UCSD-AML1 (cell line): ENCODE results near the gene PRXL2C.

Experiments
- DNase-seq: peaks from one replicate; lab custom pipeline; 2025; ENCODE audit not compliant: unreplicated experiment; lab: John Stamatoyannopoulos, UW

The PRXL2C gene

DNA sequence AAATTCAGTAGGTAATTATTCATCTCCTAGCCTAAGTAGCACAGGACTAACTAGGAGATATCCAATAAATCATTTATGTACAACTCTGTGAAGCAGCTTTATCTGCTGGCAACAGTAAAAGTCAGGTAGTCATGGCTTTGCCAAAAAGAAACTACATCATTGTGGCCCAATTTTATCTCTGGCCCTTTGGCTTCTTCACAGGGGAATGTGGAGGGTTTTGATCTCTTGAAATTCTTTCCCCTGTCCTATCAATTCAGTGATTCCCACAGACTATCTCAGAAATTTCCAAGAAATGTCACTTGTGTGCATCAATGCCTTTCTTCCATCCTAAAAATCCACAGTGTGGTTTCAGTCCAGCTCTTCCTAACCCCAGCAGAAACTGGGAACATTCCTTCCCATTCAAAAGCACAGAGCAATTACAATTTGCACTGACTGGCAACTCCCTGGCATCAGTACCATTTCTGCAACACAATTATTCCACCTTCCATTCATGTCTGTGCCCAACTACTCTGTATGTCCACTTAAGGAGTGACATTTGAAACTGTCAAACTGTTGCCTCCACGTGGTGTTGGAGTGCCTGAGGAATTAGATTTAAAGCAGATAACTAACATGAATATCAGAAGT lies 42.0 kb downstream of the PRXL2C start:
- no peak for DNase-seq

DNA sequence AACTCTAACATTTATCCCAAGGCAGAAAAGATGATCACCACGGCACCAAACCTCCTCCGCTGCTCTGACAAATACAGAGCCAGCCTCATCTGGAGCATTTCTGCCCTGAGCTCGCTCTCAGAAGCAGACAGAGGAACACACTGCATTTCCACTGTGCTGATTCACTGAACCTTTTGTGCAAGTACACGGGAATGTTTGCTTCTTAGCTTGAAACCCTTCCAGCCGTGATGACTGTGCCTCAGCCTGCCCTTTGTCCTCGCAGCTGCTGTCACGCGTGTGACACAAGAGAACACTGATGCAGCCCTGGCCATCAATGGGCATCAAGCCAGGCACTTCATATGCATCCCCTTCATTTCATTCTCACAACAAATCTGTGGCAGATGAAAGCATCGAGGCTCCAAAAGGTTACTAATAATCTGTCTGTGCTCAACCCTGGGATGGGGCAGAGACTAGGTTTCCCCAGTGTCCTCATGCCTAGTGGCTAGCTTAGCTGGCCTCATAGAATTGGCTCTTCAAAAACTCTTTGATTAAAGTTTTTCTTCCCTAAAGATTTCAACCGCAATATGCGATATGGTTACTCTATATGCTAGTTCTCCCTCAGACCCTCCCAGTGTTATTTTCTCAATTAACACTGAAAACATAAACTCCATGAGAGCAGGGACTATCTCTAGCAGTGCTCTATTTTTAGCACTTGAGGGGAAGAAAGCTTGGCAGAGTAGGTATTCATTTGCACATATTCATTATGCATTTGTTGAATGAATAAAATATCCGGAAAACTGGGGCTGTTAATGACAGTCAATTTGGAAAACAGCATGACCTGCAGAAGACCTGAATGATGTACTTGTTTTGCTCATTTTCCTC lies 42.8 kb downstream of the PRXL2C start:
- no peak for DNase-seq

DNA sequence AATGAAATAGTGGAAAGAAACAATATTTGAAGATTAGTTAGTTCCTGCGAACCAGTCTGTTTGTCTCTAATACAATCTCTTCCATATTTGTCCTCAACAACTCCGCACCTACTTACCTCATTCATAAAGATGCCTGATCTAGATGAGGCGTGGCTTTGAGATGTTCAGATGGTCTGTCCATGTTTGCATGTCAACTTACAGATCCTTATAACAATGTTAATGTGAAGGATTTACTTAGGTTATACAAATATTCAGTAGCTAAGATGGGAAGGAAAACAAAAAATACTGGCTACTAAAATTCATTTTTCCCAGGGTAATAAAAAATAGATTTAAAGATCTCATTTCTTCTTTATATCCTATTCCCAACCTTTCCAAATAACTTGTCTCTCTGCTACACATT lies 43.8 kb downstream of the PRXL2C start:
- no peak for DNase-seq

- no peak for DNase-seq
Measured at GRCh38 chr9:96609732-96610131, 45.4 kb downstream of the PRXL2C start.

- DNase-seq, result no peak
Measured at GRCh38 chr9:96607971-96608370, 47.1 kb downstream of the PRXL2C start.

GRCh38 chr9:96605328-96605727 lies 49.8 kb downstream of the PRXL2C start:
- no peak for DNase-seq

DNA sequence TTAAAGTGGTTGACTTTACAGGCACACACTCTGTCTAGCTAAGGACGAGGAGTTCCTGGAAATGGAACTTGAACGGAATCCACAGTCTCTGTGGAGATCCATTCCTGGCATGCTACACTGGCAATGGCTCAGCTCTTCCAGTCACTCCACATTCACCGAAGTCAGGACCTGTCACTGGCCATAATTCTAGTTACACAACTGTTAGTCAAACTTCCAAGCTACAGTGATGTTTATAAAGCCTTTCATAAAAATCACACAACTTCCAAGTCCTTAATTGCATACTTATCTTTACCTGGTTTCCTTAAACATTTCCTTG lies 51.2 kb downstream of the PRXL2C start:
- DNase-seq, result no peak

DNA sequence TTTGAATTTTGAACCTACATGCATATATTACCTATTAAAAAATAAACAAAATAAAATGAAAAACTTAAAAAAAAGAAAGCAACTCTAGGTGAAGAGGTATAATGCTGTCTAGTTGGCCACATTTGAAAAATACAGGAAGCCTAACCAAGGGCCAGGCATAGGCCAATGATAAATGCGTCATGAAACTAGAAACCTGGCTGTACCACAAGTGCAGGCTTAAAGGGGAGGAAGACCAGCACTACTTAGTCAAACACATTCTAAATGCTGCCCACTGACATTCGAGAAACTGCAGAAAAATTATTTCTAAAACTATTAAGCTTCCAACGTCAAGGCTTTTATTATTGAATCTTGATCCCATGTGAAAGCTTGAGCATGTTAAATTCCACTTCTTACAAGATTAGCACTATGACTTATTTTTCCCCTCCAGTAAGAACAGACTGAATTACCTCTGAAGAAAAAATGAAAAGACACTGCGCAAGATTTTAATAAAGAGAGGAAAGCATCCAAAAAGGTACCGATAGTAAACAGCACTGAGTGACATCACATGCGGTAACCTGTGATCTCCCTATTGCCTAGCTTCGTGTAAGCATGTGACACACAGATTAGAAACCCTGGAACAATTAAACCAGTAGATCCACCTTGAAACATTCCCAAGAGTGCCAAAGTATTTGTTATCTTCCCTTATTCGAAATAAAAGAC lies 51.7 kb downstream of the PRXL2C start:
- DNase-seq, result no peak

- no peak for DNase-seq
Measured at GRCh38 chr9:96599298-96599697, 55.8 kb downstream of the PRXL2C start.

GRCh38 chr9:96596601-96597111 lies 58.5 kb downstream of the PRXL2C start:
- DNase-seq, result no peak
